HG03139 (cell line): ENCODE data around the gene PIAS3.
A peak's percentile ranks its signal among the peaks of the same experiment; 100 is the strongest.
"Not testable (repeated sequence)": the region's sequence is repeated elsewhere in the genome, so short reads cannot be mapped to it uniquely, and the experiment has no call there.

Experiments used
- ATAC-seq: cut with Tn5 transposase; IDR thresholded peaks from one replicate; pipeline ENCODE4 v1.9.1; 2021; ENCODE audit not compliant: unreplicated experiment

The PIAS3 gene

GRCh38 chr1:145877923-145878486 lies 19.1 kb upstream of the PIAS3 start:
- ATAC-seq, result no peak

DNA sequence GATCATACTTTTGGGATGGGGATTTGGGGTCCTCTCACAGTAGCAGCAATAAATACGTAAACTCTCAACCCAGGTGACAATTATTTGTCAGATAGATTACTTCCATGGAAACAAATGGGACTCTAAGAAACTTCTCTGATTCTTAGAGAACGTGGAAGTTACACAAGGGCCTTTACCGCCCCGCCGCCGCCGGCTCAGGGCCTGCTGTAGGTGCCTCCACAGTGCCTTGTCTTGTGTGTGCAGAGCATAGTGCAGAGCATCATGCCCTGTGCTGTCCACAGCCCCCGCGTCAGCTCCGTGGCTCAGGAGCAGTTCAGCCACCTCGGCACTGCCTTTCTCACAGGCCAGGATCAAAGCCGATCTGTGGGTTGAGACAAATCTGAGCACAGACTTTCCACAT lies 15.8 kb upstream of the PIAS3 start:
- no peak for ATAC-seq

GRCh38 chr1:145871994-145872924 lies 13.4 kb upstream of the PIAS3 start:
- ATAC-seq, result no peak

GRCh38 chr1:145868232-145868631 lies 9.4 kb upstream of the PIAS3 start:
- no peak for ATAC-seq

DNA sequence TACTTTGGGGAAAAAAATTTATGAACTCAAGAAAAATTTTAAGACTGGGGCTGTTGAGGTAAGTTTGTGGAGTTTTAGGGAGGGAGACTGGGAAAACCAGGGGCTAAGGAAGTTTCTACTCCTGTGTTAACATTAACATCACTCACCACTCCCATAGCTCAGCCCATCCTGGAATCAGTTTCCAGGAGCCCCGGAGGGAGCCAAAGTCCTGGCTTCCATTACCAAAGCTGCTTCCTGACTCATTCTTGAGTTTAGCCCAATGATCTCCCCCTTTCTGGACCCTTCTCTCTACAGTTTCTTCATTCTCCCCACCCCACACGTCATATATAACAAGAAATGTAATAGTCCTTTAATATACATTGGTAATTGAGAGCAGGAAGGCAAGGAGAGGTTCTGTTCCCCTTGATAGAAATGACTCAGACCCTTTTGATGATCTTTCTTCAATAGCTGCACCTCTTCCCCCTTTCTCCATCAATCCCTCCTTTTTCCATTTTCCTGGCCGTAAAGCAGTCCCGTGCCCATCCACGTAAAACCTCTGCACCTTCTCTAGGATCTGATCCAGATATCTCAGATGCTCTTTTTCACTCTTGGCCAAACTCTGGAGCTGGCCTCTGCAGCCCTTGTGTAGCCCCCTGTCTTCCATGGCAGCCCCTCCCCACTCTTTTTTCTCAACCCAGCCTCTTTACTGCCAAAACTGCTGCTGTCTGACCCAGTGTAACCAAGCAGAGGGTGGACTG lies 4.6 kb upstream of the PIAS3 start:
- ATAC-seq, result no peak

DNA sequence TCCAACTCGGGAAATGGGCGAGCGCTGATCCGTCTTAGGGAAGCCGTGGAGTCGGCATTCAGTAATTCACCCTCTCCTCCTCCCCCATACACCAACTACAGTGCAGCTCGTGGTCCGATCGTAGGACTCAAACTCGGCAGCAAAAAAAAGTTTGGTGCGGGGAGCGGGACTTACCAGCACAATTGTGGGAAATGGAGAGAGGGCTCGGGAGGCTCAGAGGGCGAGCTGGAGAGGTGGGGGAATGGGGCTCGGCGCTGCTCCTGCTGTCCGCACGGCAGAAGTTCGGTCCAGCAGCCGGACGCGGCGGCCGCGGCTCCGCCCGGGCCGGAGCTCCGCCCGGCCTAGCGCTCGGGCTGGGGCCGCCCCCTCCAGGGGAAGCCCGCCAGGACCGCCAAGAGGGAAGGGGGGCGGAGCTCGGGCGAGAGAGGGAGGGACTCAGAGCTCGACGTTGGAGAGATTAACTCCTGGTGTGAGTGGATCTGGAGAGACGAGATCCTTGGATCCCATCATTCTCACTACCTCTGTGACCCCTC lies 676 bp upstream of the PIAS3 start:
- peak; percentile 60 for ATAC-seq

- no peak for ATAC-seq
Observed at GRCh38 chr1:145858238-145858900, 512 bp downstream of the PIAS3 start.

GRCh38 chr1:145857170-145857569 lies 1.7 kb downstream of the PIAS3 start:
- ATAC-seq, result no peak

DNA sequence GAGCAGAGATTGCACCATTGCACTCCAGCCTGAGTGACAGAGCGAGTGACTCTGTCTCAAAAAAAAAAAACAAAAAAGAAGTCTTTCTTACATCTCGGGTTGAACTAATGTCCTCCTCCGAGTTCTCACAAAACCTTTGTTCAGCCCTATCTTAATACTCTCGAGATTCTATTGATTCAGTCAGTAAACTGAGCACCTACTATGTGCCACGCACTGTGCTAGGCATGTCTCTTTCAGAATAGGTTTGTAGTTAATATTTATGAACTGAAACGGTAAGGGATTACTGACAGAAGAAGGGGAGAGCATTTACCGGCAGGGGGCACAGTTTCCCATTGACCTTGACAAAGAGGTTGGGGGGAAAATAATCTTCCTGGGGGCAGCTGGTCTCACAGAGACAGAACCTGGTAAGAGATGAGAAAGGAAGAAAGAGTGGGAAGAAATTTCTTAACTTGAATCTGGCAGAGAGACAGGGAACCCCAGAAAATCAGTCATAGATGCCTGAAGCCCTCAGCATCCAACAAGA lies 3.4 kb downstream of the PIAS3 start:
- ATAC-seq, result no peak

GRCh38 chr1:145849356-145850160 lies 9.3 kb downstream of the PIAS3 start:
- no peak for ATAC-seq

GRCh38 chr1:145847827-145848226 lies 11.1 kb downstream of the PIAS3 start:
- ATAC-seq, result no peak

DNA sequence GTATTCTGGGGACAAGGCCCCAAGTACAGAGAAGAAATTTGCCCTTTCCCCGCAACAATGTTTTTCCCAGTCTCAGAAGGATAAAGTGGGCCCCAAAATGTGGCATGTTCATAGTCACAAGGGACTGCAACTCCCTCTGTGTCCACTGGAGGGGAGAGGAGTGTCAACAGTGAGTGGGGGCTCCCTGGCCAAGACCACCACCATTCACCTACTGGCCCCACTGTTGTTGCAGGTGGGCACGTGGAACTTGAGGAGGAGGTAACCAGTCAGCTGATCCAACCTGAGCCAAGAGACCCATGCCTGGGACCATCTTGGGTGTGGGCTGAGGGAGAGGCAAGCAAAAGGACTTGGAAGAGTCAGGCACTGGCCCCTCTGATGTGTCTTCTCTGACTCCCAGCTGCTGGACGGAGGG lies 12.7 kb downstream of the PIAS3 start:
- no peak for ATAC-seq

- peak; percentile 66 for ATAC-seq
Observed at GRCh38 chr1:145845514-145846161, 13.2 kb downstream of the PIAS3 start, which contains the start of gene NUDT17. Gene NUDT17, plus strand, starts transcription at chr1:145845630. Its CDS starts 11 bp downstream, at chr1:145845641.

DNA sequence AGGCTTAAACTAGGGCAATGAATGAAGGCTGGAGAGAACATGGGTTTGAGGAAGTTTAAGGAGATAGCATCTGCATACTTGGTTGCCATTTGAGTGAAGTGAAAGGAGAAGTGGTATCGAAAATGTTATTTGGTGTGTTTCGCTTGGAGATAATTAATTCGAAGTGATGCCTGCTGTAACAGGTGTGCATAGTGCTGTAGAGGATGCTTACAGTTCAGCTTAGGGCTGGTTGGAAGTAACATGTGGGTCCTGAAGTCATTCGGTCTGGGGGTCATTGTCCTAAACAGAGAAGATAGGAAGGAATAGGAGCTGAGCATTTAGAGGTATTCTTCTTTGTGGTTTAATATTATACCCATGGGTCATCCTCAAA lies 13.8 kb downstream of the PIAS3 start:
- peak; percentile 47 for ATAC-seq

DNA sequence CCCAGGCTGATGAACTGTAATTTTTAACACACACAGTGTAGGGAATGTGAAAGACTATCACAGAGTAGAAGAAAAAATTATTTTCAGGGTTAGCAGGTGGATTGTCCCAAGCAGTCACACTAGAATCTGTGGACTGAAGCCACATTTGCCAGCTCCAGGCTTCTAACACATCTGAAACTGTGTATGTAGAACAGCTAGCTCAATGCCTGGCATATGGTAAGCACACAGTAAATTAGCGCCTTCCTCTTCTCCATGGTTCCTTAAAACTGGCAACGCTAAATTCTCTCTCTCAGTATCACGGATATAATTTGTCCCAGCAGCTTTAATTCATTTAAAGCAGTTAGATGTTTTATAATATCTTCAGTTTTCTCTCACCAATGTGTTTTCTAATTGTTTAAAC lies 15.8 kb downstream of the PIAS3 start:
- no peak for ATAC-seq

- ATAC-seq, result no peak
Observed at GRCh38 chr1:145837656-145838055, 21.2 kb downstream of the PIAS3 start.

- ATAC-seq, result not testable (repeated sequence)
Observed at GRCh38 chr1:145830810-145831209, 28.1 kb downstream of the PIAS3 start.

DNA sequence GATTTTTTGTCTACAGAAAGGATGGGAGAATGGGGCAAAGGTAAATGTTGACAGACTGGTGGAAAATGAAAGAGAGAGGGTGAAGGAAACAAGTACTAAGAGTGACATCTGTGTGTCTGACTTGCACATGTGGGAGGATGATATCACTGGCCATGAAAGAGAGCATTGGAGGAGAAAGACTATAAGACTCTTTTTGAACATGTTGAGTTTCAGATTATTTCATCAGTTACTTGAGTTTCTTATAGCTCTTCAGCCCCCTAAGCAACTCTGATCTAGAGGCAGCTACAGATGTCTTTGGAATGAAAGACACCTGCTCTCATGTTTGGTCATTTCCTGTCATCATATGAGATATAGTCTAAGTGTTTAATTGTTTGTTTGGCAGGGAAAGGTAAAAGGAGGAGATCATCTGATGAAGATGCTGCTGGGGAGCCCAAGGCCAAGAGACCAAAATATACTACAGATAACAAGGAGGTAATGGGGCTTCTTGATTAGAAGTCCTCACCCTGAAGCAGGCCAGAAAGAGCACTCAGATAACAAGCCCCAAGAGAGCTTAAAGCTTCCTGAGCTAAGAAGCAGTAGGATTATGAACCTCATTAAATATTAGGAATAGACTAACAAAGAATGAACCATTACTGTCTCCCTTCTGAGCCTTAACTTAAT lies 30.4 kb downstream of the PIAS3 start:
- no peak for ATAC-seq

DNA sequence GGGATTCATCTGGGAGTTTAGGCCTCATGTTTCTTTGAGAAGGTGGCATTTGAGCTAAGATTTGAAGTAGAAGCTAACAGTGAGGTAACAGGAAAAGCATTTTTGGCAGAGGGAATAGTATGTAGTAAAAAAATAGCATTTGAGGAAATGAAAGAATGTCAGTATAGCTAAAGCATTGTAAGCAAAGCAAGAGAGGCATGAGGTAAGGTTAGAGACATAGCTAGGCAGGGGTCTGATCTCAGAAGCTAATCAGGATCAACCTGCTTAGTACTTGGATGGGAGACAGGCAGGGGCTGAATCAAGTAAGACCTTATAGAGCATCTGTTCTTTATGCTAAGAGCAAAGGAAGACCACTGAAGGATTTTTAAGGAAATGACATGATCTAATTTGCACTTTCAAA lies 30.9 kb downstream of the PIAS3 start:
- no peak for ATAC-seq
